GM19043 (cell line): ENCODE measurements around the gene PCDHA3.
"Not testable (repeated sequence)": the region's sequence is repeated elsewhere in the genome, so short reads cannot be mapped to it uniquely, and the experiment has no call there.

Experiments
- ATAC-seq: cut with Tn5 transposase; IDR thresholded peaks from one replicate; pipeline ENCODE4 v1.9.1; 2021; ENCODE audit warnings: low read depth; ENCODE audit not compliant: unreplicated experiment

Gene PCDHA3

GRCh38 chr5:140800816-140801493, at the start of gene PCDHA3:
PCDHA3 (plus strand) TSS chr5:140801057.
- no peak for ATAC-seq

GRCh38 chr5:140753561-140753960, 47.3 kb upstream of the PCDHA3 start:
- ATAC-seq: no peak

- ATAC-seq: no peak
Measured at GRCh38 chr5:140764177-140764973, 36.5 kb upstream of the PCDHA3 start.

- no peak for ATAC-seq
Measured at GRCh38 chr5:140767444-140767843, 33.4 kb upstream of the PCDHA3 start.

GRCh38 chr5:140780512-140780911, 20.3 kb upstream of the PCDHA3 start:
- no peak for ATAC-seq

- no peak for ATAC-seq
Measured at GRCh38 chr5:140785905-140786686, 14.8 kb upstream of the PCDHA3 start, which contains the start of gene PCDHA1. PCDHA1 (plus strand) TSS chr5:140786140.

- ATAC-seq: not testable (repeated sequence)
Measured at GRCh38 chr5:140787422-140787821, 13.4 kb upstream of the PCDHA3 start.

- ATAC-seq: not testable (repeated sequence)
Measured at GRCh38 chr5:140787849-140788504, 12.9 kb upstream of the PCDHA3 start.

GRCh38 chr5:140791089-140791488, 9.8 kb upstream of the PCDHA3 start:
- ATAC-seq: no peak

- ATAC-seq: no peak
Measured at GRCh38 chr5:140794595-140795258, 6.1 kb upstream of the PCDHA3 start, which contains the start of gene PCDHA2. PCDHA2 (plus strand) TSS chr5:140794852.

- ATAC-seq: no peak
Measured at GRCh38 chr5:140795259-140795641, 5.6 kb upstream of the PCDHA3 start.

GRCh38 chr5:140796072-140796717, 4.7 kb upstream of the PCDHA3 start:
- not testable (repeated sequence) for ATAC-seq

- no peak for ATAC-seq
Measured at GRCh38 chr5:140796718-140797095, 4.2 kb upstream of the PCDHA3 start.

- ATAC-seq: no peak
Measured at GRCh38 chr5:140801494-140801841, 611 bp downstream of the PCDHA3 start.

GRCh38 chr5:140802381-140802780, 1.5 kb downstream of the PCDHA3 start:
- ATAC-seq: not testable (repeated sequence)

- ATAC-seq: no peak
Measured at GRCh38 chr5:140802781-140803271, 2.0 kb downstream of the PCDHA3 start.

GRCh38 chr5:140806834-140807775, 6.2 kb downstream of the PCDHA3 start, which contains the start of gene PCDHA4:
PCDHA4 (plus strand) TSS chr5:140807068.
- no peak for ATAC-seq

- ATAC-seq: not testable (repeated sequence)
Measured at GRCh38 chr5:140808241-140808888, 7.5 kb downstream of the PCDHA3 start.
